GM19467 (cell line): ENCODE measurements around the gene METTL24.

Experiments used
- ATAC-seq: cut with Tn5 transposase; IDR thresholded peaks from one replicate; pipeline ENCODE4 v1.9.1; 2021; ENCODE audit warnings: mild to moderate bottlenecking, moderate library complexity; ENCODE audit not compliant: unreplicated experiment

Gene METTL24

DNA sequence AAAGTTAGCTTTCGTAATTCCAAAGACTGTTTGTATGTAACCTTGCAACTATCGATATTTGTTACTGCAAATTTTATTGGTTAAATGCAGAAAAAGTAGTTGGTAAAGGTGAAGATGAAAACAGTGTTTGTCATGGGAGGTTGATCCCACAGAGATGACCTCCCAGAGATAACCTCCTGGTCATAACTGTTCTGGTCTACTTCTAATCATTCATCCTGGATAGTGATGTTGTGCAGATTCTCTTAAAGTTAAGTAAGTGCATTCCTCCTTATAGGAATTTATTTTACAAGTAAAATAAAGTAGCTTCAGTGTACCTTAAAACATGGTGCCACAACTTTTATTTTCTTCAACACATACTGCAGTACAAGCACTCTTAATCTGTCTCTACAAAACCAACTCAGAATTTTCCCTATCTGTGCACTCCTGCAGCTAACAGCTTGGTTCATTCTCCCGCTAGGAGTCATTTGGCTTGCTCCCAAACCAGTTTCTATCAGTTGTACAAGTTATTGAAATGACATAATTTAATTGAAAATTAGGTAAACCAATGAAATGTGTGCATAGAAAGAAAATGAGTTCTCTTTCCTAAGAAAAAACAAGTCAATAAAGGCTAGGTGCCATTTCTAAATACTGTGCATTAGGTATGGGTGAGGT, 19.2 kb downstream of the METTL24 start:
- ATAC-seq = no peak

- no peak for ATAC-seq
Observed at GRCh38 chr6:110337486-110337885, 20.7 kb downstream of the METTL24 start.

DNA sequence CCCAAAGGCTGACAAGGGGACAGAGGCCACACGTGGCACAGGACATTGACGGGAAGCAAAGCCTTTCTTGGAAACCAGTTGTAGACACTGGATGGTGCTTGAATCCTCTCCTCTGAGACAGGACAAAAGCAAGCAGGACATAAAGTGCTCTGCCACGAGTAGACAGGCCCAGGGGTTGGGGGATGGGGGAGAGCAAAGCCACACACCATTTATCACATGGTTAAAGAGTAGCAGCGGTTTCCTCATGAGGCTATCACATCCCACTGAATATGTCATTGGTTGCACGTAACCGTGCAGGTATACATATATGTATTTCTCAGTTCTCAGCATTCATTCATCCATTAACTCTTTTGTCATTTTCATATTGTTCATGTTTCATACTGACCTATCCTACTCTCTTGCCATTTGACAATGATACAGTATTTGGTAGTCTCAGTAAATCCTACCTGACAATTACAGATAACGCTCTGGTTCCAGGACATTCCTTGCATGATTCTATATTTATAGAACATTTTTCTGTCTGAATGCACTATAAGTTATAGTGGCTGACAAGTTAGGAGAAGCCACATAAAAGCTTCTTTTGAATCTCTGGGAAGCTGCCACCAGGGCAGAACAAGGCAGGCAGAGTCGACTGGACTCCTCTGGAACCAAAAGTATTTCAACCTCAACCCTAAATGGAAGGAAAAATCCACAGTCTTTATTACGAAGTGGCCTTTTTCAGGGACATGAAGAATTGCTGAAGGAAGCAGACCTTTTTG, 23.5 kb downstream of the METTL24 start:
- no peak for ATAC-seq

DNA sequence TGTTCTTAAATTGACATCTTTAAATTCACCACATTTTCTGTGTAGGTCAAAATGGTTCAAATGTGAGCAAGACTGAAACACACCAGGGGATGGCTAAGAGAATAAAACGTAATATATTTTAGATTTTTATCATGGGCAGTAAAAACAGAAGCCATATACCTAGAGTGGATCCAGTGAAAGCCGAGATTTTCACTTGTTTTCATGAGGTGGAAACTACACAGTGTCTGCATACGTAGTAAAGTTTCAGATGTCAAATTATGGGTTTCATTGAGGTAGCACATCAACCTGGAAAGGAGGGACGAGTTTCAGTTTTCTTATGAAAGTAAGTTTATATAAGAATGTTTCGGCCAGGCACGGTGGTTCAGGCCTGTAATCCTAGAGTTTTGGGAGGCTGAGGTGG, 25.9 kb downstream of the METTL24 start:
- ATAC-seq = no peak

DNA sequence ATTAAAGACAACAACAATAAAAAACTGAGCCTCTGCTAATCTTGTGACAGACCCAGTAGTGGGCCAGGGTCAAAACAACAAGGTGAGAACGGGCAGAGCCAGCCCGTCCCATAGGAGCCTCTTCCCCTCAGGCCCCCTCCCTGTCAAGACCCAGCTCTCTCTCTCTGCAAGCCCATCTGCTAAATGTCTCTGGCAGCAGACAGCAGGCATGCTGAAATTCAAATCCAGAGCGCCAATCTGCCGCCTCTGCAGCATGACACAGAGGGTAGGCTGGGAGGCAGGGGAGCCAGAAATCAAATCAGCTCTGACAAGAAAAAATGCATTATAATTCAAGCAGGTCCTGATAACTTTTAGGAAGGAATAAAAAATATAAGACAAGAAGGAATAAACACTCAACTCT, 26.3 kb downstream of the METTL24 start:
- ATAC-seq = no peak

DNA sequence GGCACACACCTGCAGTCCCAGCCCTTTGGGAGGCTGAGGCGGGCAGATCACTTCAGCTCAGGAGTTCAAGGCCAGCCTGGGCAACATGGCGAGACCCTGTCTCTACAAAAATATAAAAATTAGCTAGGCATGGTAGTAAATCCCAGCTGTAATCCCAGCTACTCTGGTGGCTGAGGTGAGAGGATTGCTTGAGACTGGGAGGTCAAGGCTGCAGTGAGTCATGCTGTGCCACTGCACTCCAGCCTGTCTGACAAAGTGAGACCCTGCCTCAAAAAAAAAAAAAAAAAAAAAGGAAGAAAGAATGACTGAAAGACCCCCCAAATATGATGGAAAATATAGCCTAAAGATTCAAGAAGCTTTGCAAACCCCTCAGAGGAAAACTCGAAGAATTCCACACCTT, 26.8 kb downstream of the METTL24 start:
- no peak for ATAC-seq

DNA sequence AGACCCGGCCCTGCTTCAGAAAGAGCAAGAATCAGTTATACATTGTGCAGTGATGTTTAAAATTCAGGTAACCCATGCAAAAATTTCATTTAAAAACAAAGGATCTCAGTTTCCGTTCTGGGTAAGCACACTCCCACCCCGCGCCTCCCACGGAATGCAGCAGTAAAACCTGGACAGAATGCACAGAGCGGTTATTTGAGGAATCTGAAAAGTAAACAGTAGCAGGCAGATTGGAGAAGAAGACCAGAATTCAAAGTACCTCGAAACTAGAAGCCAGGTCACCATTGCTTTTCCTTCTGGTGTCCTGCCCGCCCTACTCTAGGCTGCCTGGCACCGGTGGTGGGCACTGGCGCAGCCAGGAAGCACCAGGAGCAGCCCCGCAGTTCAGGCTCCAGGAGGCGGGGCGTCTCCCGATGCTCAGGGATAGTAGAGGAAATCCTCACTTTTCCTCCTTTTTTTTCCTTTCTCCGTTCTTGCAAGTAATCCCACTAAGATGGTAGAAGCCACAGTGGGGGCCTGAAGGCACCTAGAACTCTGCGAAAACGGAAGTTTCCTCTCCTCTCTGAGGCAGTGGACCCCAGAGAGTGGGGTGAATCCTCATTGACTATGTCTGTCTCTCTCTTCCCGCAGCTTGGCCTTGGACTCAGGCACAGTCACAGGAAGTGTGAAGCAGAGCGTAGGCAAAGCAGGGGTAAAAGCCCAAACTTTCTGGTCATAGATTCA, 28.3 kb downstream of the METTL24 start:
- no peak for ATAC-seq

GRCh38 chr6:110329348-110329713, 28.8 kb downstream of the METTL24 start:
- ATAC-seq = no peak

DNA sequence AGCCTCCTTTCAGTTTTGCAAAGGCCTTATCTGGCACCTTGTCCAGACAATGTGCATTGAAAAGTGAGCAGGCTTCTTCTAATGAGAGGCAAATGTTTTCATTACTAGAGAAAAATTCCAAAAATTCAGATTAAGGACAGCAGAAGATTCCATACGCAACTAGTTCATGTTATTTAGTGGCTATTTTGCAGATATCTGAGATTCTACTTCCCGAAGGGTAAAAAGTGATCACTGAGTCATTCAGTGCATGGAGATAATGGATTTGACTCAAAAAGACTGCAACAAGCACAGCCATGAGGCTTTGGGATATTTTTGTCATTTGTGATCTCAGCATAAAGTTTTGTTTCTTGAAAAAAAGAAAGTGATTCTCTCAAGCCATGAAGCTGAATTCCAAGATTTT, 29.9 kb downstream of the METTL24 start:
- ATAC-seq = no peak

DNA sequence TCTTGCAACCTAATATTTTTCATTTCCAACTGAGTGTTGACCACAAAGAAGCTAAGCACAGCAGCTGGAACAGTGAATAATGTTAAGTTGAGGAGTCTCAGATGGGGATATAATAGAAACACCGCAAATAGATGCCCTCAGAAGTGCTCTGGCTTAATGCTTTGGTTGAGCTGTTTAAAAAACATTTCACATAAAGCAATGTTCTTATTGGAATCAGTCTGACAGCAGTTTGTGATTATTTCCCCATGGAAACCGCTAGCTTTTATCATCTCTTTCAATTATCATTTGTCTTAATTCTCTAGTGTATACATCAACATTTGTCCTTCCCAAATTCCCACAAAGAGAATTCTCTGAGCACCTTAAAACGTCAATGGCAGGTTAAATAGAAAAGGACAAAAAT, 30.8 kb downstream of the METTL24 start:
- no peak for ATAC-seq

GRCh38 chr6:110326609-110327008, 31.5 kb downstream of the METTL24 start:
- ATAC-seq = no peak

DNA sequence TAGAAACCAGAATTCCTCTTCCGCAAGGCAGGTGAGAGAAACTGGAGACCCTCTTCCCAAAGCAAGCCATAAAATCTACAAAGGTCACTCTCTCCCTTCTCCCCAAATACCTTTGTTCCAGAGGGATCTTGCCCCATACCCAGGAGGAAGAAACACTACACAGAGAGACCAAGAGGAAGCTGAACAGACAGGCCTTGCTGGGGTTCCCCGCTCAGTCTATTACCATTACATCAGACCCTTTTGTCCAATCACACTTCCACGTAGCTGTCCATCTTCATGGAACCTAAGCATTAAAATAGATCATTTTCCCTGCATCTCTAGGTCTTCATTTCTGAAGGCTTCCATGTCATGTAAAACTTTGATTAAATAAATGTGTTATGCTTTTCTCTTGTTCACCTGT, 32.1 kb downstream of the METTL24 start:
- no peak for ATAC-seq

DNA sequence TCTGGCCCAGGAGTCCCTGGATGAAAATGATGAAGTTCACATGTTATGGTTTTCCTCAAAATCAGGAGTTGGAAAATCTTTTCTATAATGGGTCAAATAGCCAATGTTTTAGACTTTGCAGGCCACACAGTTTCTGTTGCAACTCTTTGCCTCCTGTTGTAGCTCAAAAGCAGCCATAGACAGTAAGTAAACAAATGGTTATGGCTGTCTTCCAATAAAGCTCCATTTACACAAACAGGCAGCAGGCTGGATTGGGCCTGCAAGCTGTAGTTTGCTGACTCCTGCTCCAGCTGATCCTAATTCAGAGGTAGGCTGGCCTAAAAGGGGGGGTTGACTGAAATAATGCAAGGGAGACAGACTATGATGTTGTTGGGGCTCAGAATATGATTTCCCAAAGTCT, 33.0 kb downstream of the METTL24 start:
- ATAC-seq = no peak

DNA sequence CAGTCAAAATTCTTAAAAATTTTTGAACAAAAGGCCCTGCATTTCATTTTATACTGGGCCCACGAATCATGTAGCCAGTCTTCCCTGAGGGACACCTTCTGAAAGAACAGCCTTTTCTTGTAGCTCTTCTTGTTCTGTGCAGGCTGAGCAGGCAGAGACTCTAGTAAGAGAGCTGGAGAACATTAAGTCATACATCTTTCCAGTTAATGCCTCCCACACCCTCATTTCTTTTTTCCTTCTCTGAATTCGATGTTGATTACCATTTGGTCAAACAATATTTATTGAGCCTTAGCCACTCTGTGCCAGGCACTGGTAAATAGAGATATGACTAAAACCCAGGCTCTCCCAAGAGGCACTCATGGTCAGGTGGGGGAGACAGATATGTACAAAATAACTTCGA, 33.6 kb downstream of the METTL24 start:
- no peak for ATAC-seq

- ATAC-seq = no peak
Observed at GRCh38 chr6:110323258-110323657, 34.9 kb downstream of the METTL24 start.

DNA sequence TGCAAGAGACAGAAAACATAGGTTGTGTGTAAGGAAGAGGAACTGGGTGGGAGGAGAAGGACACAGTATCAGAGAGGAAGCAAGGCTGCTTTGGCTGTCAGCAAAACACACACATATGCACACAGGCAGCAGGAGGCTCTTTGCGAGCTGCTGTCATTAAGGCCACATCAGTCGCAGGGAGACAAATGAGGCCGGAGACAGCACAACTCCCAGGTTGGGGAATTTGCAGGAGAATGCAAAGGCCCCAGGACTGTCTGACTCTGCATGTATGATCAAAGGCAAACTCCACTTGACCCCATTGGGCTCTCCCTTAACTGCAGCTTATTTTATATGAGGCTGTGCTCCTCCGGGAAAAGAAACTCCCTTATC, 35.3 kb downstream of the METTL24 start:
- ATAC-seq = no peak

- ATAC-seq = no peak
Observed at GRCh38 chr6:110322151-110322873, 35.8 kb downstream of the METTL24 start.

DNA sequence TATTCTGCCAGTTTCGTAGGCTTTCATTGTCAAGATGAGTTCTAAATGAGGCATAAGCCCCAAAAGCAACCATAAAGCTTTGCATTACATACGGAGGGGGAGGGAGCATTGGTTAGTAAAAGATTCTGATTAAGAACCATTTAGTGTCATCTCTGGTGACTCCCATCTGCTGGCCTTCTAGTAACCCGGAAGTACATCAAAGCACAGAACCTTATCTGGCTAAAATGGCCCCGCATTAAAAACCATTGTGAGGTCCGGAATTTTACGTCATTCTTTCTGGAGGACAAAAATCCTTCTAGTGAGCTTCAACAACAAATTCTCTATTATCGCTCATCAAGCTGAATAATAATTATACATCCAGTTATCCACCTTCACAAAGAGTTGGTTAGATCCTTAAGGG, 37.8 kb downstream of the METTL24 start:
- no peak for ATAC-seq

DNA sequence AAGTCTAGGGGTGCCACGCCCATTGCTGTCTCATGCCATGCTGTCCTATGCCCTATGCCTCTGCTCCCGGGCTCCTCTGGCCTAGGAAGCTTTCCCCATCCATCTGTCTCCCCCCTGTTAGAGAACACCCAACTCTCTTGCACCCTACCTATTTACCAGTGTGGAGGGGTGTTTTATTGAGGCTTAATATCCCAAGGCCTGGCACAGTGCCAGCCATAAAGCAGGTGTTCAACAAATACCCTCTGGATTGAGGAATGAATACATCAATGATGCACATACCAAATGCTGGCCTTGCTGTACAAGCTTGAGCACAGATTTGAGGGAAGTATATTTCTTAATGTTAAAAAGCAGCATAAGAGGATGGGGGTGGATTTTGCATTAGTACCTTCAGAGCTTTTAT, 38.3 kb downstream of the METTL24 start:
- no peak for ATAC-seq

DNA sequence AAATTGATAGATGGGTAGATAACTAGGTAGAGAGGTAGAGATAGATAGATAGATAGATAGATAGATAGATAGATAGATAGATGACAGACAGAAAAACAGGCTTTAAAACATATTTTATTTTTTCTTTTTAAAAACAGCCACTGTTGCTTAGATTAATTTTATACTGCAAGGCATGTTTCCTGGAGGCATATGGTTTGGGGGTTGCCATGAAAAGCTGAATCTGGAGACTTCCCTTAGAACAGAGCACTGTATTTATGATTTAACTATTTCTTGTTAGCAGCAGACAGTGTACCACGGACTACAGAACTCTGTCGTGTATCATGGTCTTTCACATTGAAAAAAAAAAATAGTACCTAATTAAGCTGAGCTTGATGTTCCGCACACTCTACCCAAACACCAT, 38.8 kb downstream of the METTL24 start:
- ATAC-seq = no peak

- no peak for ATAC-seq
Observed at GRCh38 chr6:110318971-110319370, 39.2 kb downstream of the METTL24 start.

DNA sequence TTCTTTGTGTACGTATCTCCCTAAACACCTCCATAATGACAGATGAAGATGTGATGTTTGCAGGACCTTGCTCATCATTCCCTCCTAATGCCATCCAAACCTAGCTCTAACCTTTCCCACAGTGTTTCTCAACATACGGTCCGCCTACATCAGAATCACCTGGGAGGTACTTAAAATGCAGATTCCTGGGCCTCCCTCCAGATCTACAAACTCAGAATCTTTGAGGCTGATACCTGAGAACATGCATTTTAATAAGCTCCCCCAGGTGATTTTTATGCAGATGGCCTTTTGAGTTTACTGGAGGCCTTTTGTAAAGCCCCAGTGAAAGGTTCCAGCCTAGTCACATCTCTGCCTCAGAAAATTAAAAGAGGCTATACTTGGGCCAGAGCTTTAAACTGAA, 40.5 kb downstream of the METTL24 start:
- ATAC-seq = no peak
